GM18870 (cell line): ENCODE results near the gene MNX1.

Experiments
- ATAC-seq: cut with Tn5 transposase; IDR thresholded peaks from one replicate; pipeline ENCODE4 v1.9.1; 2021; ENCODE audit warnings: moderate library complexity; ENCODE audit not compliant: unreplicated experiment

The MNX1 gene

DNA sequence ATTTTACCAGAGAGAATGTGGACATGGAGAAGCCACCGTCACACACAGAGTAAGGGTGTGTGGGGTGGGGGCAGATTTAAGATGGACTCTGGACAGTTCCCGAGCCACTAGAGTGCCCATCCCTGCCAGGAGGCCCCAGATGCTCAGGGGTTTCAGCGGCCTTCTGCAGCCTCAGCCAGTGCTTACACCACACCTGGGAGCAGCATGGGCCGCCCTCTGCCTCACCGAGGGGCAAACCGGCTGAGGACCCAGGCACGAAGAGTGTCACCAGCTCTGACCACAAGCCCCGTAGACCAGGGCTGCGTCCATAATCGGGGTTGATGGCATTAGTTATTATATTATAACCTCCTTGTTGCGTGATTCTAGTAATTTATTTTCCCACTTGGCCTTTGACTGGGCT lies 6.7 kb upstream of the MNX1 start:
- no peak for ATAC-seq

DNA sequence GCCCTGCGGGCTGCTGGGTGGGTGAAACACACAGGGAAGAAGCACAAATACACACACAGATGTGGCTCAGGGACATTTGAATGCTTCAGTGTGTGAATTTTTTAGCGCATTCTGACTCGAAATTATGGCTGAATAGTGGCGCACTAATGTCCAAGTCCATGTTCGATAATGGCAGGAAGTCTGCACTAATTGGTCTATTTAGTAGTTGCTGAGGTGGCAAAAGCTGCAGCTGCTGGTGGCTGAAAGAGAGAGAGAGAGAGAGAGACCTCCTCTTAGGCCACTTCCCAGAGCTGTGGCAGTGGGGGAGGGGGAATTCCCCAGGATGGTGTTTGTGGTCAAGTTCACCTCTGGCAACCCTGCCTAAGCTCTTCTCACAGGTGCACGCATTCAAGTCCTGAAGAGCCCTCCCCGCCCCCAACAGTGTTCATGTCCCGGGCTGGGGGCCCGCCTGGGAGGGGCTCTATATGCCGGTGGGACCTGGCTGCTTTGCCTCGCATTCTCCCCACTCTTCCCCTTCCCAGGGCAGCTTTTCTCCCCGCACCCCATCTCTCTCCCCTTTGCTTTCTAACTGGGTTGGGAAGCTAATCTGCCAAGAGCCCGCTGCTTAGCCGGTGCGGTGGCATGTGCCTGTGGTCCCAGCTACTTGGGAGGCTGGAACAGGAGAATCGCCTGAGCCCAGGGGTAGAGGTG lies 6.0 kb upstream of the MNX1 start:
- ATAC-seq: peak; percentile 78

DNA sequence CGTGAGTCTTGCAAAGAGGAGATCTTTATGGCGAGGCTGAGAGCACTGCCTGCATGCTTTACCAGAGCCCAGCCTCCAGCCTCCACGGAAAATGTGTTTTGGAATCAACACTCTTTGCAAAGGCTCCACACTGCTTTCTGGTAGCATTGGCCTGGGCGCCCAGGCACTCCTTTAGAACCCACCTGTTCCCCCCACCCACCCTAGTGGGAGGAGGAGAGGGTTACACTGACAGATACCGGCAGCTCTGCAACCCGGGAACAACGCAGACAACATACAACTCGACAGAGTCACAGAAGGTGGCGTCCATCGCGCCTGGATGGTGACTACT lies 5.5 kb upstream of the MNX1 start:
- ATAC-seq: peak; percentile 11

DNA sequence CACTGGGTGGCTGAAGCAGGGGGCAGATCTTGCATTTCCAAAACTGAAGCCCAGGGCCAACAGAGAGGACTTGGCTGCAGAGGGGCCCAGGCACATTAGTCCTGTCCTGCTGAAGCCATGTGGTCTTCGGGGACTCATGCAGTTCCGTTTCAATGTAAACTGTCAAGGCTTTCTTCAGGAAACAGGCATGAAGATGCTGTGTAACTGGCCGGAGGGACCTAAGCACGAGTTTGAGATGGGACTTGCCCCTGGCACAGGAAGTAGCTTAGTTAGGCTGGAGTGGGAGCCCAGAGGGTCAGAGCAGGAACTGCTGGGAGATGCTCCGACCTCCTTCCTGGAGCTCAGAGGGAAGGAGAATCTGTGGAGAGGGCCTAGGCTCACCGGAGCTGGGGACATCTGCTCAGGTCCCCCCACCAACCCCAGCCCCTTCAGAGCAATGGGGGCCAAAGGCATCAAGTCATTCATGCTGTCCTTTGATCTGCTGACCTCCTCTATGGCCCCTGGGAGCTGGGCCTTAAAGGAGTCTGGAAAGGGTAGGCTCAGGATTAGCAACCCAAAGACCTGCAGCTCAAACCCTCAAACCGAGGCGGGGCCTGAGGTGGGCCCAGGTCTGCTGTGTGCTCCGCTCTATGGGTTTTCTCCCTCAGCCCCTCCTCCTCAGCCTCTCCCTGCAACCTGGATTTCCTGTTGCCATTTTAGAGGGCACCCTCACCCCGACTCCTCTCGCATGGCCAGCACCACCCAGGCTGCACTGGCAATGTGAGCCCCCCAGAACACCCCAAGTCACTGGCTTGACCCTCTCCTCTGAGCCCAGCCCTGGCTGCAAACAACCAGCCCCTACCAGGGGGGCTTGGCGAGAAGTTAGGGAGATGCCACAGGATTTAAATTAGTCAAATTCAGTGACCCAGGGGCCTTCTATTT lies 4.4 kb upstream of the MNX1 start:
- no peak for ATAC-seq

DNA sequence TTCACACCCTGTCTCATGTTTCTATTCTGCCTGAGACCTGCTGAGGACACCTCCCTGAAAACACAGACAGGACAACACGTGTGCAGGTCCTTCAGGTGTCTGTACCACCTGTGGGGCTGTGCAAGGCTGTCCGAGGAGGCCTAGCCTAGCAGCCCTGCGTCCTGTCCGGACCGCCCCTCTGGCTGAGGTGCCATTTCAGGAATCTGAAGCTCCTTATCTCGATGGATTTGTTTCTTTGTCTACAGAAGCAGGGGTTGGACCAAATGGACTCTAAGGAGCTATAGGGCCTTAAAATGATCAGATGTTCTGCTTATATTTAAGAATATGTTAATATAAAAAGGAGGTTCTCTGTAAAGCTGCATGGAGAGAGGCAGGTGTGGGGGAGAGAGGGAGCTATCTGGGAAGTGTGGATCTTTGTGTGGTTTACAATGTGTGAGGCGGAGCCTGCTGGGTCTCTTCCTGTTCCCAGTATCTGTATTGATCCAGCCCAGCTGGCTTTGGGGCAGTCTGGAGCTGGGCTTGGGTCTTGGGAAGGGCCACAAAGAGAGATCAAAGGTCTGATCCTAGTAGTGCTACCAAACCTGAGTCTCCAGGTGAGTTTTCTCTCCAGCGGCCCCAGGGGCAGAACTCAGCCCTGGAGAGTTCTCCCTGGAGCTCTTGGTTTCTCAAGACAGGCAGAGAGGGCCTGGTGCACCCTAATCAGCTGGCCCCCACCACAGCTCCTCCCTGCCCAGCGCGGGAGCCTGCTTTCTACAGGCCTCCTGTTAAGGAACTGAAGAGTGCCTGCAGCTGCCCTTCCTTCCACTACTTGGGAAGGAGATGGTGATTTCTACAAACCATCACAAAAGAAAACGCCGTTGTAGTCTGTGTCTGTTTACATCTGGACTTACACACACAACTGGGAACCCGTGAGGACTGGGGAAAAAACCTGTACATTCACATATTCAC lies 3.4 kb upstream of the MNX1 start:
- no peak for ATAC-seq

DNA sequence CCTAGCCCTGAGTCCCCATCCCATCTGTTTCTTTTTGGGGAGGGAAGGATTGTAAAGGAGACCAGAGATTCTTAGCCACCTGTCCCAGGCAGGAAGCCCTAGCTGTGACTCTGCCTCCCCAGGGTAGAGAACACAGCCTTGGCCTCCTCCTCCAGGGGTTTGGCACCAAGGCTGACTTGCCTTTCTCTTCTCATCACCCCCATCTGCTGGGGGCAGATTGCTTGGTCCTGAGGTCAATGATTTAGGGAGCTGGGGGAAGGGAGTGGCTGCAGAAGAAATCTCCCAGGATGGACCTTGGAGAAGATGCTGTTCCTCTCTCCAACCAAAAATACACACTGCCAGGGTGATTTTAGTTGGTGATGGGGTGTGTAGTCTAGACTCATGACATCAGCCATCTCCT lies 2.6 kb upstream of the MNX1 start:
- ATAC-seq: no peak

DNA sequence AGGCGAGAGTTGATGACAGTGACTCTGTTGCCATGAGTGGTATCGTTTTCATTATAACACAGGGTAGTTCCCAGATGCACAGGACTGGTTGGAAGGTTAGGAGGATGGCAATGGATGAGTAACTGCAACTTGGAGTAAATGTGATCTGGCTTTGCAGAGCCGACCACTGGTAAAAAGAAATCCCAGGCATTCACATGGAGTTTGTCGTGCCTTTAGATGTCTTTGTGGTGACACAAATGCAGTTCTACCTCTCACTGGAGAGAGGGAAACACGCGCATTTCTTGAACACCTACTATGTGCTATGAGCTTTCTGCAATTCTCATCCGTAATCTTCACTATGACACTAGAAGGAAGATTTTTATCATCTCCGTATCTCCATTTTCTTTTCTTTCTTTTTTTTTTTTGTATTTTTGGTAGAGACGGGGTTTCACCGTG lies 1.7 kb upstream of the MNX1 start:
- ATAC-seq: no peak

DNA sequence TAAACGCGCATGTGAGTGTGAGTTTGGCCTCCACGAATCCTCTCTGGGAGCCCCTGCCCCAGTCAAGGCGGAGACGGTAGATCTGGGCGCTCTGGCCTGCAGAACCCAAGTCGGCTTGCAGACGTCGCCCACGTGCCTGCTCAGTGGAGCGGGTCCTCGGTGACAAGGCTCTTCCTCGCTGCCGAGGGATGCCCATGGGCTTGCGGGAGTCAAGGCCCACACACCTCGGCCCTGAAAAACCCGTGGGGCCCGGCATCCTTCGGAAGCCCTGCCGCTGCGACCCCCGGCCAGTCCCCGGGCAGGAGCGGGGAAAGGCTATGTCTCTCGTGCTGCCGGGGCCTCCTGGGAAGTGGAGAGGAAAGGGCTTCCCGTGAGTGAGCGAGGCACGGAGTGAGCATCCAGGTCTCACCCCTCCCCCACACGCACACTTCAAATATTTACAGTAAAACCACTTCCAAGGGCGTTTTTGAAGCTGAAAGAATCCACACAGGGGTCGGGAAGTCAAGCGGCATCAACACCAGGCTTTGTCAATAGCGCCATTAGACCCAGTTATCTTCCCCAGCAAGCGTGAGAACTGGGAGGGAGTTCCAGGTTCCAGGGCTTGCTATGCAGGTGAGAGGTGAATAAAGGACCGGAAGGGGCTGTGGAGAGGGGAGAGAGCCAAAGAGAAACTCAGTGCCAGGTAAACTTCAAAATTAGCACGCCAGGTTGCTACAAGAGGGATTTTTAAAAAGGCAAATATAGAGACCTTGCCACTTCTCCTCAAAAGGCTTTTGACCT lies 1.1 kb upstream of the MNX1 start:
- ATAC-seq: no peak

DNA sequence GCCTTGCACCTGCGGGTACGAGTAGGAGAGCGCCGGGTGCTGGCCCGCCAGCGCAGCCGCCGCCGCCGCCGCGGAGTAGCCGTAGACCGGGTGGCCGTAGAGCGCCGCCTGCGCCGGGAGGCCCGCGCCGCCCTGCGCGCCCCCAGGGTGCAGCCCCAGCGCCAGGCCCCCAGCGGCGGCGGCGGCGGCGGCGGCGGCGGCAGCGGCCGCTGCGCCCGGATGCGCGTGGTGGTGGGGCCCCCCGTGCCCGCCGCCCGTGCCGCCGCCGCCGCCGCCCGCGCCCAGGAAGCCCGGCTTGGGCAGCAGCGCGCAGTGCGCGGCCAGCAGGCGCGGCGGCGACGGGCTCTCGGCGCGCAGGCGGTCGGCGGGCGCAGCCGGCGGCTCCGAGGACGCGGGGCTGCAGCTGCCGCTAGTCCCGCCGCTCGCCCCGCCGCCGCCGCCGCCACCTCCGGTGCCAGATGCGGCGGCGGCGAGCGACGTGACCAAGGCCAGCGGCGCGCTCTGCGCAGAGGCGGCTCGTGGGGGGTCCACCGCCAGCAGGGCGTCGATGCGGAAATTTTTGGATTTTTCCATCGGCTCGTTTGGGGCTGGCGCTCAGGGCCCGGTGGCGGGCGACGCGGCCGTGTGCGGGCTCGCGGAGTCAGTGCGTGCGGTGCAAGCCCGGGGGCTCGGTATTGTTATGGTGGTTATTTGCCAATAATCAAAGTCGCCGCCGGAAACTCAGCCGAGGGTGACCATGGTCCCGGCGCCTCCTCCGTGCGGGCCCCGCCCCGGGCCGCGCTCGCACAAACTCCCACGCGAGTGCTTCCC lies 480 bp downstream of the MNX1 start:
- no peak for ATAC-seq

DNA sequence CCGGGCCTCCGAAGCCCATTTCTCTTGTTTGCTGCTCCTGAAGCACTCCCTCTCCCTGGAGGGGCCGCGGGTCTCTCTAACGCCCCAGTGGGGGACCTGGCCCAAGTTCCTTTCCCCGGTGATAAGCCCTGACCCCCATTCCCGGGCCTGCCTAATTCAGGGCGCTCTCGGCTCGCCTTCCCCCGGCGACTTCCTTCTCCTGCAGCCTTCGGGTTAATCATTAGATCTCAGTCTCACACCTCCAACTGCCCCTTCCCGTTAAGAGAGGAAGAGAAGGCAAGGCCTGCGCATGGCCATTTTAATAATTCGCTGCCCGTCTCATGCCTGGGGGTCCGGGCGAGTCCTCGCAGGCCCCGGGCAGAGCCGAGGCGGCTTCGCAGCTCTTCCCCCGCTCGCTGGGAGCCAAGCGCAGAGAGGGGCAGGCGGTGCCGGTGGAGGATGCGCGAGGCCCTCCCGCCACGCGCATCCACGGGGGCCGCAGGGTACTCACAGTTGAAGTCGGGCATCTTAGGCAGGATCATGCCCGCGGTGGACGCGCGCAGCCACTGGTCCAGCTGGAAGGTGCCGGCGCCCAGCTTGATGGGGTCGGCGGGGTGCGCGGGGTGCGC lies 1.2 kb downstream of the MNX1 start:
- peak; percentile 37 for ATAC-seq

DNA sequence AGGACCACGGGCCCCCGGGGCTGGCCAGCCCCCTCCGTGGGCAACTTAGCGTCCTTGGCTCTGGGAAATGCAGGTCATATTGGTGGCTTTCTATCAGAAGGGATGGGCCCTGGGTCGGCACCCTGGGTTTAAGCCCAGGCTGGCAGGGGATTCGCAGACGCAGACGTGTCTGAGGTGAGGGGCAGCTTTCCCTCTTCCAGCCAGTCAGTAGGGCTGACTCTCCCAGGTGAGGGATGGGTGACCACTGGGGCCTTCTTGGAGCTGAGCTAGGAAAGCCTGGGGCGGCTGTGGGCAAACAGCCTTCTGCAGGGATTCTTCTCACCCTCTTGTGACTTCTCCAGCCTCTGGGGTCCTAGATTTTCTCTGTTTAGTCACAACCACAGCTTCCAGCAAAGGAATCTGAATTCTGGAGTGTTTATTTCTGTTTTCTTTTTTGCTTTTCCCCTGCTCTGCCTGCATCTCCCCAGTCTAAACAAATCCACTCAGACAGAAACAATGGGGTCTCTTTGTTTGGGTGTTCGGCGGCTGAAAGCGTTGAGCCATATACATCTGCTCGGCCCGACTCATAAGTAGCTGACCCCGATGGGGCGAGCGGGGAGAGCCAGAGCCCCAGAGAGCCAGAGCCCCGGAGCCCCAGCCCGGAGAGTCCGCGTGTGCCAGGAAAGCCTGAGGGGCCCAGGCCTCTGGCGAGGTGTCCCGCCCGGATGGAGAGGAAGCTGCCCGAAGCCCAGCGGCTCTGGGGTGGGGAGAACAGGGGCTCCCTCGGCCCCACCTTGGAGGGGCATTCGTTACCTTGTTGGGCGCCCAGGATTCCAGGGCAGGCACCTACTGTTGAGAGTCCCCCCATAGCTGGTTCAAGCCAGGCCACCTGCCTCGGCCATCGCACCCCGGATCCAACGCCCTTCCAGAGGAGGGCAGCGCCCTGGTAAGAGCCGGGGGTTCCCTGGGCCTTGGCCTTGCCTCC lies 2.0 kb downstream of the MNX1 start:
- no peak for ATAC-seq

DNA sequence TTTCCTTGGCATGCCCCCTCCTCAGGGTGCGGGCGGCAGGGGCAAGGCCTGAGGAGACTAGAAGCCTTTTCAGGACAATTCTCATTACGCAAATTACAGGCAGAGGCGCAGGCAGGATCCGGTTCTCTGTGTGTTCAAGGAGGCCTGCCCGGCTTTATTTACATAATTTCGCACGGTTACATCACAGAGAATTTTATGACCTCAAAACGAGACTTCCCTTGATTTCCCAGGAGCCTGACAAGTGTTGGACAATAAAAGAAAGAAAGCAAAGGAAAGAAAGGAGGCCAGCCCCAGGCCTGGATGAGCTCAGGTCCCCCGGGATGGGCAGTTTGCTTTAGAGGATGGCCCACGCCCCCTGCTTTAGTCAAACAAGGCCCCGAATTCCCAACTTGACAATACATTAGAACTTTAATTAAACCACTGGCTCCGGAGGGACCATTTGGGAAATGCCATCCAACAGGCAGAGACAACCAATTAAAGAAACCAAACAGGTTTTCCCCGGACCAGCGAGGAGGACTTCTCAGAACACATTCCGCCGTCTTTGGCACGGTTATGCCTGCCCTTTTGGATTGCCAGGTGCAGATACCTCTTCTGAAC lies 2.9 kb downstream of the MNX1 start:
- ATAC-seq: no peak

DNA sequence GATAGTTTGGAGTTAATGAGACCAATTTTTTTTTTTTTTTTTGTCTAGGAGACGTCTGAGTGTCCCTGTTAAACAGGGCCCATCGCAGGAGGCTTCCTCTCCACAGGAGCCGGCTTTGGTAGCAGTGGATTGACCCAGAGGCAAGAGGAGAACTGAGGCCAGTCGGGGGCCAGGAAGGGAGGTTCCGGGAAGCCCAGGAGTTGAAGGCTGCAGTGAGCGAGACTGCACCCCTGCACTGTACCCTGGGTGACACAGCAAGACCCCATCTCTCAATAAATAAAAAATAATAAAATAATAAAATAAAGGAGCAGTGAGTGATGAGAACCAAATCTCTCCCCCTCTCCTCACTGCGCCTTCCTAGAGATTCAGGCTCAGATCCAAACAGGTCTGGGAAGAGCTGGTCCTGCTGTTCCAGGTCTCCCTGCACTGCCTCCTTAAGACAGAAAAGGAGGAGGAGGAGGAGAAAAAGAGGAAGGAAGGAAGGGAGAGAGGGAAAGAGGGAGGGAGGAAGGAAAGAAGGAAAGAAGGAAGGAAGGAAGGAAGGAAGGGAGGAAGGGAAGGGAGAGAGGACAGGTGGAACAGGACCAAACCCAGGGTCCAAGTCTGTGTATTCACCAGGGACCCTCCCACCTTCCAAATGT lies 3.5 kb downstream of the MNX1 start:
- ATAC-seq: no peak

DNA sequence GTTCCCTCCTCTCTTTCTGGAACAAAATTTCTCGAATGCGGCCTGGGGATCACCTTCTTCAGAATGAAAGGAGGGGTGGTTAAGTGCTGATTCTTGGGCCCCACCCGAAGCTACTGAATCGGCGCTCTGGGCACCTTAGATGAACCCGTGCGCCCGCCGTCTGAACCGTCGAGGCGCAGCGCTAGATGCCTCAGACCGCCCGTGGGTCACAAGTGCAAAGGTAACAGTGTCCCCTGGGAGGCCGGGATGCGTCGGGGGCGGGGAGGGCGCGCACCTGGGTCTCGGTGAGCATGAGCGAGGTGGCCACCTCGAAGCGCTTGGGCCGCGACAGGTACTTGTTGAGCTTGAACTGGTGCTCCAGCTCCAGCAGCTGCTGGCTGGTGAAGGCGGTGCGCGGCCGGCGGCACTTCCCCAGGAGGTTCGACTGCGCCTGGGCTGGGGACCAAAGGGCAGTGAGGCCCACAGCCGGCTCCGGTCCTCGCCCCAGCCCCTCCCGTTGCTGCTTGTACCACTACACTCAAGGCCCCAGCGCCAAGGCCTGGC lies 4.2 kb downstream of the MNX1 start:
- ATAC-seq: no peak

DNA sequence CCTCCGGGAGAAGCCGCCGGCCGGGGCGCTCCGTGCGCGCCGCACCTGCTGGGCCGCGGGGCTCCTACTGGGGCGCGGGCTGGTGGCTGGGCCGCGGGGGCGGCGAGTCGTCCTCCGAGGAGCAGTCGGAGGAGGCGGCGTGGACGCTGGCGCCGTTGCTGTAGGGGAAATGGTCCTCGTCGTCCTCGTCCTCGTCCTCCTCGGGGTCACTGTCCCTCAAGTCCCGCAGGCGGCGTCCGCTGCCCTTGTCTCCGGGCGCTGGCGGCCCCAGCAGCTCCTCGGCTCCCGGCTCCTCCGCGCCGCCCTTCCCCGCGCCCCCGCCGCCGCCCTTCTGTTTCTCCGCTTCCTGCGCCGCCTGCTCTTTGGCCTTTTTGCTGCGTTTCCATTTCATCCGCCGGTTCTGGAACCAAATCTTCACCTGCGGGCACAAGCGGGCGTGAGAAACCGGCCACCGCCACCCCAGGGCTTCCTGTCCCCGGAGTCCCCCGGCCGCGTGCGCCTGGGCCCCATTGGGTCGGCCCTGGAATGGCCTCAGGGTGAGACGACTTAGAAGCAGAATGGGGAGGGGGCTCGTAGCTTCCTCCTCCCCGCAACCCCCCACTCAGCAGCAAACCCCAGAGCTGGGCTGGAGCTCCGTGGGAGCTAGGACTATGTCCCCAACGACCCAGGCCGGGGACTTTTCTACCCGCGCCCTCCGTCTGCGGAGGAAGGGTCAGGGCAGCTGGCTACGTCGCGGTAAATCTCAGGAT lies 4.8 kb downstream of the MNX1 start:
- ATAC-seq: no peak
